Adrenal gland (tissue), 12 donors: ENCODE results near the gene TFDP1. TPM values are rescaled to one million over a fixed set of nuclear protein-coding genes. Genes with fewer than 3 reads are reported as not detected.
"Not testable (repeated sequence)": the region's sequence is repeated elsewhere in the genome, so short reads cannot be mapped to it uniquely, and the experiment has no call there.

Experiments
- DNase-seq, 7 donors: peaks; one replicate each; pipeline ENCODE4 v3.0.0-alpha.2; 2019 to 2020
- H3K27ac ChIP-seq, 5 donors: fragments of 200-600 bp; sonication (generic) in 4 of 5; 1 replicate in 3 of 5; 2 replicates in 2 of 5; pipeline versions ENCODE4 v1.5.1 to v1.8.0; 2016 to 2020; ENCODE audit warnings: mild to moderate bottlenecking in 1 of 5
- H3K27me3 ChIP-seq: fragments of 200-600 bp; 2 replicates; pipeline ENCODE4 v1.8.0; 2021
- H3K36me3 ChIP-seq, 2 donors: fragments of 200-600 bp; replicated peaks in 1 of 2; 1 replicate in 1 of 2; 2 replicates in 1 of 2; pipeline versions ENCODE4 v1.5.1 to v1.8.0; 2018 to 2022
- H3K4me1 ChIP-seq, 2 donors: fragments of 200-600 bp; replicated peaks in 1 of 2; 1 replicate in 1 of 2; 2 replicates in 1 of 2; pipeline versions ENCODE4 v1.5.1 to v1.8.0; 2018 to 2021
- H3K4me3 ChIP-seq, 4 donors: fragments of 200-600 bp; sonication (generic) in 3 of 4; one replicate each; pipeline ENCODE4 v1.5.1; 2016 to 2018
- H3K9me3 ChIP-seq, 3 donors: fragments of 200-600 bp; sonication (generic) in 1 of 3; replicated peaks in 1 of 3; 1 replicate in 2 of 3; 2 replicates in 1 of 3; pipeline versions ENCODE4 v1.5.1 to v1.8.0; 2016 to 2021
- POLR2A ChIP-seq, 2 donors: fragments of 450-650 bp; IDR thresholded peaks; one replicate each; pipeline ENCODE4 v1.6.1; 2017; ENCODE audit warnings: antibody characterized with exemption in 2 of 2, mild to moderate bottlenecking in 2 of 2, moderate library complexity in 1 of 2
- WGBS, 4 donors: extraction: QIAGEN DNeasy Blood & Tissue Kit in 2 of 4; methylation state at CpG; one replicate each; pipeline versions ENCODE4 v1.1.5 to v1.1.7; 2013 to 2017; 5-methylcytosine and 5-hydroxymethylcytosine counted together
- intact Hi-C, 2 donors: fragments of 100-400 bp; cut with DNase I; formaldehyde crosslinking; loops; one replicate each; pipeline versions ENCODE4 v1.14.1 to v1.15.0; 2022 to 2023
- polyA plus RNA-seq, 3 donors: library from polyadenylated mRNA; stranded (reverse); fragments of 200-250 nt in 2 of 3; fragments of 350-450 nt in 1 of 3; fragmentation: Illumina TruSeq in 1 of 3; extraction: RNeasy Lipid Tissue Mini Kit (QIAGEN cat#74804) in 1 of 3; gene quantifications; one replicate each; pipeline ENCODE4 v1.2.3, GENCODE V29; 2013 to 2014
- total RNA-seq, 9 donors: library from RNA; depleted of rRNA in 4 of 9; stranded (reverse); fragments of >200 nt in 4 of 9; fragments of 120-200 nt in 1 of 9; fragmentation: NEBNext Ultra II Directional in 1 of 9; extraction: Animal tissue kit (Norgen Biotek cat#: 25700) in 1 of 9; gene quantifications; one replicate each; pipeline versions ENCODE4 v1.1.0 to v1.2.4, GENCODE V29; 2013 to 2023
- TF ChIP-seq, protein P1 (sequence below), 6 experiments: fragments of 450-650 bp in 4 of 6; fragments of 200-600 bp in 2 of 6; sonication (generic) in 1 of 6; IDR thresholded peaks; 1 replicate in 5 of 6; 2 replicates in 1 of 6; pipeline versions ENCODE4 v1.5.1 to v1.8.0; 2016 to 2021; ENCODE audit warnings: antibody characterized with exemption in 6 of 6, mild to moderate bottlenecking in 2 of 6, moderate library complexity in 1 of 6
- donor health status: healthy with polysubstance abuse.
- donor health status: Bipolar disorder and iron deficiency.
- donor health status: DM: yes; HTN: yes; CAD: no.
- donor health status: DM: no; HTN: no; CAD: no.
- donor health status: DM: no; HTN: no; CAD: no.
- donor health status: DM: yes; HTN: yes; CAD: no.

Gene TFDP1
- total and polyA plus RNA-seq, 12 donors, result 16.5 to 50.0 (median 35.5) TPM

DNA sequence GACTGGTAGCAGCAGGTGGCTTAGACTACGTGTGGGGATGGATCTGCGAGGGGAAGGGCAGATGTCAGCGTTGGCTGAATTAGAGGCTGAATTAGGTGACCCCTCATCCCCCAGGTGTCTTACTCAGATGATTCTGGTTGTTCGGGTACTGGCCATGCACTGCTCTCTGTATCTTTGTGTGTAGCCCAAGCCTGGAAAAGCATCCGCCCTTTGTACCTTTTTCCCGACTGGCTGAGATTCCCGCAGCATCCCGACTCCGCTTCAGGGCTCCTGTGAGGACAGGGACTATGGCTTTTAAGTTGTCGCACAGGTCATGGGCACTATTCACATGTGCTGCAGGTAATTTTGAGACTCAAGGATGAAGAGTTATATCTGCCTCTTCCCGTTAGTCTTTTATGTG, 7.2 kb downstream of the TFDP1 start:
- no peaks in the 10 kb centered on the region for H3K27me3 ChIP-seq
- WGBS, 4 donors, result 92 to 94% (median 93%) methylated on average over 11 of the region's 11 CpGs
- H3K36me3 ChIP-seq, result peaks cover 0 to 6% of the 10 kb centered on the region in 2 donors
- TF ChIP-seq, protein P1, sequence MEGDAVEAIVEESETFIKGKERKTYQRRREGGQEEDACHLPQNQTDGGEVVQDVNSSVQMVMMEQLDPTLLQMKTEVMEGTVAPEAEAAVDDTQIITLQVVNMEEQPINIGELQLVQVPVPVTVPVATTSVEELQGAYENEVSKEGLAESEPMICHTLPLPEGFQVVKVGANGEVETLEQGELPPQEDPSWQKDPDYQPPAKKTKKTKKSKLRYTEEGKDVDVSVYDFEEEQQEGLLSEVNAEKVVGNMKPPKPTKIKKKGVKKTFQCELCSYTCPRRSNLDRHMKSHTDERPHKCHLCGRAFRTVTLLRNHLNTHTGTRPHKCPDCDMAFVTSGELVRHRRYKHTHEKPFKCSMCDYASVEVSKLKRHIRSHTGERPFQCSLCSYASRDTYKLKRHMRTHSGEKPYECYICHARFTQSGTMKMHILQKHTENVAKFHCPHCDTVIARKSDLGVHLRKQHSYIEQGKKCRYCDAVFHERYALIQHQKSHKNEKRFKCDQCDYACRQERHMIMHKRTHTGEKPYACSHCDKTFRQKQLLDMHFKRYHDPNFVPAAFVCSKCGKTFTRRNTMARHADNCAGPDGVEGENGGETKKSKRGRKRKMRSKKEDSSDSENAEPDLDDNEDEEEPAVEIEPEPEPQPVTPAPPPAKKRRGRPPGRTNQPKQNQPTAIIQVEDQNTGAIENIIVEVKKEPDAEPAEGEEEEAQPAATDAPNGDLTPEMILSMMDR (IDR thresholded peaks at IDR 0.05), result no peak
- no peak for TF ChIP-seq POLR2A (IDR thresholded peaks at IDR 0.05)
- H3K9me3 ChIP-seq, result no peaks in the 10 kb centered on the region
- H3K4me1 ChIP-seq, result no peaks in the 10 kb centered on the region
- no peak overlapping the region for H3K4me3 ChIP-seq
- H3K27ac ChIP-seq, result no peak overlapping the region
- peak in 1 of 7 donors; percentile 43 for DNase-seq
- intact Hi-C loops, result no loop called here

DNA sequence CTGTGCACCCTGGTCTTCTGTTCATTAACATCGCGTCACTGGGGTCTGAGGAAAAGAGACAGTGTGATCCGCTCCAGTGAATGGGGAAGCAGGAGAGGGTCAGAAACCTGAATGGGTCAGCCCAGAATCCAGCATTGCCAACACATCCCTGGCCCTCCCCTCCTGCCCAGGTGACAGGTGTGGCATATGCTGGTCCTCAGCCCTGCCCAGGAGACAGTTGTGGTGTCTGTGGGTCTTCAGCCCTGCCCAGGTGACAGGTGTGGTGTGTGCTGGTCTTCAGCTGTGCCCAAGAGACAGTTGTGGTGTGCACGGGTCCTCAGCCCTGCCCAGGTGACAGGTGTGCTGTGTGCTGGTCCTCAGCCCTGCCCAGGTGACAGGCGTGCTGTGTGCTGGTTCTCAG, 8.0 kb downstream of the TFDP1 start:
- Histone ChIP-seq H3K36me3 (peaks cover 0 to 4% of the 10 kb centered on the region in 2 donors), H3K4me3 (no peak overlapping the region), H3K9me3 (no peaks in the 10 kb centered on the region), H3K4me1 (no peaks in the 10 kb centered on the region), H3K27me3 (no peaks in the 10 kb centered on the region), H3K27ac (no peak overlapping the region)
- intact Hi-C loops, result no loop called here
- TF ChIP-seq, protein P1 (IDR thresholded peaks at IDR 0.05), result no peak
- no peak for TF ChIP-seq POLR2A (IDR thresholded peaks at IDR 0.05)
- peak in 3 of 7 donors; percentile 7 to 45 (median 16) for DNase-seq
- WGBS, 4 donors, result 93 to 100% (median 96%) methylated on average over 3 to 5 of the region's 5 CpGs

DNA sequence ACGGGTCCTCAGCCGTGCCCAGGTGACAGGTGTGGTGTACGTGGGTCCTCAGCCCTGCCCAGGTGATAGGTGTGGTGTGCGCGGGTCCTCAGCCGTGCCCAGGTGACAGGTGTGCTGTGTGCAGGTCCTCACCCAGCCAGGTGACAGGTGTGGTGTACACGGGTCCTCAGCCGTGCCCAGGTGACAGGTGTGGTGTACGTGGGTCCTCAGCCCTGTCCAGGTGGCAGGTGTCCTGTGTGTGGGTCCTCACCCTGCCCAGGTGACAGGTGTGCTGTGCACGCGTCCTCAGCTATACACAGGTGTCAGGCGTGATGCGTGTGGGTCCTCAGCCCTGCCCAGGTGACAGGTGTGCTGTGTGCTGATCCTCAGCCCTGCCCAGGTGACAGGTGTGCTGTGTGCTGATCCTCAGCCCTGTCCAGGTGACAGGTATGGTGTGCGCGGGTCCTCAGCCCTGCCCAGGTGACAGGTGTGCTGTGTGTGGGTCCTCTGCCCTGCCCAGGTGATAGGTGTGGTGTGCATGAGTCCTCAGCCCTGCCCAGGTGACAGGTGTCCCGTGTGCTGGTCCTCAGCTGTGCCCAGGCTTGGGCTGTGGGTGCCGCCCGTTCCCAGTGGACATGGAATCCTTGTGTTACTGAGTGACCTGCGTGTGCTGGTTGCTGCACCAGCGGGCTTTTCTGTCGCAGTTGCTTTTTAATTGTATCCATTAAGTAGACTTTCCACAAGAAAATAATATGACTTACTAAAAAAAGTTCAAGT, 9.7 kb downstream of the TFDP1 start:
- H3K4me1 ChIP-seq, H3K27me3 ChIP-seq, H3K9me3 ChIP-seq, H3K27ac ChIP-seq, H3K4me3 ChIP-seq, intact Hi-C loops, H3K36me3 ChIP-seq: not testable (repeated sequence)
- peak in 2 of 7 donors; percentile 12 to 43 for DNase-seq
- WGBS, 4 donors, result 91 to 98% (median 97%) methylated on average over 6 to 21 of the region's 21 CpGs

DNA sequence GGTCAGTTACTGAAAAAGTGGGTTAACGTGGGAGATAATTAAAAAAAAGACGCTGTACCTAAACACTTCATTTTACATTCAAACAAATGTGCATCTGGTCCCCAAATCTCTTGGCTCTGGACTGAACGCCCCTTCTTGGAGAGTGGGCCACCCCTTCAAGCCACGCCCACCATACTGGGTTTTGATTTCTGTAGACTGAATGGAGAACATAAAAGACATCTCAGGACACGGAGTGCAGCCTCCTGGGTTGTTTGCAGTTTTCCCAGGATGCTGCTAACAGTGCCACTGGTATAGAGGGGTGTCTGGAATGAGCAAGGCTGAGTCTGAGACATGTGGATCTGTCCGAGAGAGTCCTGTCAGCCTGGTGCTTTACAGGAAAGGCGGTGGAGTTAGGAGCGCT, 10.6 kb downstream of the TFDP1 start:
- H3K27ac ChIP-seq, result no peak overlapping the region
- H3K4me3 ChIP-seq, result no peak overlapping the region
- H3K27me3 ChIP-seq, result no peaks in the 10 kb centered on the region
- intact Hi-C loops, result no loop called here
- H3K4me1 ChIP-seq, result no peaks in the 10 kb centered on the region
- TF ChIP-seq POLR2A (IDR thresholded peaks at IDR 0.05), result no peak
- TF ChIP-seq, protein P1 (IDR thresholded peaks at IDR 0.05), result no peak
- DNase-seq, result peak in 2 of 7 donors; percentile 1 to 35
- H3K9me3 ChIP-seq, result no peaks in the 10 kb centered on the region
- H3K36me3 ChIP-seq, result no peaks in the 10 kb centered on the region
- 92 to 98% (median 95%) methylated on average over 8 of the region's 8 CpGs for WGBS, 4 donors
